Tibial nerve (tissue), 4 donors: ENCODE measurements around the gene ZFC3H1. TPM values are rescaled to one million over a fixed set of nuclear protein-coding genes. Genes with fewer than 3 reads are reported as not detected.

ENCODE experiments used
- DNase-seq, 2 donors: peaks; one replicate each; pipeline ENCODE4 v3.0.0-alpha.2; 2019; ENCODE audit warnings: low spot score in 2 of 2
- H3K27ac ChIP-seq, 4 donors: fragments of 200-600 bp; sonication (generic) in 3 of 4; one replicate each; pipeline ENCODE4 v1.5.1; 2017 to 2019; ENCODE audit warnings: mild to moderate bottlenecking in 1 of 4
- H3K27me3 ChIP-seq, 2 donors: fragments of 200-600 bp; sonication (generic) in 1 of 2; one replicate each; pipeline versions ENCODE4 v1.5.1 to v1.6.0; 2017 to 2019
- H3K36me3 ChIP-seq, 3 donors: fragments of 200-600 bp; sonication (generic); one replicate each; pipeline ENCODE4 v1.5.1; 2018 to 2019
- H3K4me1 ChIP-seq, 4 donors: fragments of 200-600 bp; sonication (generic) in 3 of 4; one replicate each; pipeline ENCODE4 v1.5.1; 2017 to 2019
- H3K4me3 ChIP-seq, 4 donors: fragments of 200-600 bp; sonication (generic) in 3 of 4; one replicate each; pipeline ENCODE4 v1.5.1; 2017 to 2019; ENCODE audit warnings: mild to moderate bottlenecking in 1 of 4, moderate library complexity in 1 of 4
- H3K9me3 ChIP-seq, 4 donors: fragments of 200-600 bp; sonication (generic) in 3 of 4; one replicate each; pipeline ENCODE4 v1.5.1; 2017 to 2019
- EP300 ChIP-seq, 2 donors: sonication (generic); formaldehyde crosslinking; IDR thresholded peaks; one replicate each; pipeline ENCODE4 v1.6.1; 2017; ENCODE audit warnings: antibody characterized with exemption in 2 of 2, mild to moderate bottlenecking in 1 of 2
- POLR2A ChIP-seq, 2 donors: fragments of 450-650 bp; IDR thresholded peaks; one replicate each; pipeline ENCODE4 v1.6.1; 2017; ENCODE audit warnings: antibody characterized with exemption in 2 of 2, mild to moderate bottlenecking in 2 of 2, moderate library complexity in 2 of 2
- WGBS, 2 donors: methylation state at CpG; one replicate each; pipeline ENCODE4 v1.1.5; 2018; 5-methylcytosine and 5-hydroxymethylcytosine counted together
- total RNA-seq, 4 donors: library from RNA; depleted of rRNA; stranded (reverse); fragments of >200 nt; gene quantifications; one replicate each; pipeline ENCODE4 v1.1.0, GENCODE V29; 2016
- TF ChIP-seq, protein P1 (sequence below), 5 experiments: fragments of 200-600 bp in 3 of 5; fragments of 450-650 bp in 2 of 5; sonication (generic) in 3 of 5; IDR thresholded peaks; one replicate each; pipeline ENCODE4 v1.5.1; 2016 to 2019; ENCODE audit warnings: antibody characterized with exemption in 5 of 5, mild to moderate bottlenecking in 3 of 5, moderate library complexity in 2 of 5

ZFC3H1 gene
- total RNA-seq, 4 donors from 2014 or later: 47.1 to 95.3 (median 79.8) TPM

DNA sequence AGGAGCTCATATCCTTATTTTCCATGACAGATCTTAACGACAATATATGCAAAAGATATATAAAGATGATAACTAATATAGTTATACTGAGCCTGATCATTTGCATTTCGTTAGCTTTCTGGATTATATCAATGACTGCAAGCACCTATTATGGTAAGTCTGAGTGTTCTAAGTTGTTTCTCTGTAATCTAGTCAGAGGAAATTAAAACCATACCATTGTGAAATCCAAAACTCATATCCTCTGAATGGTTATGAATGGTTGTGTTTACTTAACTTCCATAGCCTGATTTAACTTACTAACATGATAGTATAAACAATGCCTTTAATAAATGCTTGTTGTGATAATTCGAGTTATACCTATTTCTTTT lies 23.0 kb upstream of the ZFC3H1 start:
- H3K9me3 ChIP-seq: no peaks in the 10 kb centered on the region
- no peaks in the 10 kb centered on the region for H3K27me3 ChIP-seq
- H3K4me3 ChIP-seq: peak overlapping the region; percentile 51 to 97 (median 72)
- peak overlapping the region; percentile 74 to 88 (median 84) for H3K27ac ChIP-seq
- 15 to 16% methylated on average over 3 of the region's 3 CpGs for whole genome bisulfite sequencing, 2 donors
- TF ChIP-seq EP300 (IDR thresholded peaks at IDR 0.05) (no peak), POLR2A (IDR thresholded peaks at IDR 0.05) (no peak)
- TF ChIP-seq, protein P1, sequence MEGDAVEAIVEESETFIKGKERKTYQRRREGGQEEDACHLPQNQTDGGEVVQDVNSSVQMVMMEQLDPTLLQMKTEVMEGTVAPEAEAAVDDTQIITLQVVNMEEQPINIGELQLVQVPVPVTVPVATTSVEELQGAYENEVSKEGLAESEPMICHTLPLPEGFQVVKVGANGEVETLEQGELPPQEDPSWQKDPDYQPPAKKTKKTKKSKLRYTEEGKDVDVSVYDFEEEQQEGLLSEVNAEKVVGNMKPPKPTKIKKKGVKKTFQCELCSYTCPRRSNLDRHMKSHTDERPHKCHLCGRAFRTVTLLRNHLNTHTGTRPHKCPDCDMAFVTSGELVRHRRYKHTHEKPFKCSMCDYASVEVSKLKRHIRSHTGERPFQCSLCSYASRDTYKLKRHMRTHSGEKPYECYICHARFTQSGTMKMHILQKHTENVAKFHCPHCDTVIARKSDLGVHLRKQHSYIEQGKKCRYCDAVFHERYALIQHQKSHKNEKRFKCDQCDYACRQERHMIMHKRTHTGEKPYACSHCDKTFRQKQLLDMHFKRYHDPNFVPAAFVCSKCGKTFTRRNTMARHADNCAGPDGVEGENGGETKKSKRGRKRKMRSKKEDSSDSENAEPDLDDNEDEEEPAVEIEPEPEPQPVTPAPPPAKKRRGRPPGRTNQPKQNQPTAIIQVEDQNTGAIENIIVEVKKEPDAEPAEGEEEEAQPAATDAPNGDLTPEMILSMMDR (IDR thresholded peaks at IDR 0.05): no peak
- no peak for DNase-seq
- peaks cover 0 to 43% (median 17%) of the 10 kb centered on the region in 4 donors for H3K4me1 ChIP-seq
- no peaks in the 10 kb centered on the region for H3K36me3 ChIP-seq

DNA sequence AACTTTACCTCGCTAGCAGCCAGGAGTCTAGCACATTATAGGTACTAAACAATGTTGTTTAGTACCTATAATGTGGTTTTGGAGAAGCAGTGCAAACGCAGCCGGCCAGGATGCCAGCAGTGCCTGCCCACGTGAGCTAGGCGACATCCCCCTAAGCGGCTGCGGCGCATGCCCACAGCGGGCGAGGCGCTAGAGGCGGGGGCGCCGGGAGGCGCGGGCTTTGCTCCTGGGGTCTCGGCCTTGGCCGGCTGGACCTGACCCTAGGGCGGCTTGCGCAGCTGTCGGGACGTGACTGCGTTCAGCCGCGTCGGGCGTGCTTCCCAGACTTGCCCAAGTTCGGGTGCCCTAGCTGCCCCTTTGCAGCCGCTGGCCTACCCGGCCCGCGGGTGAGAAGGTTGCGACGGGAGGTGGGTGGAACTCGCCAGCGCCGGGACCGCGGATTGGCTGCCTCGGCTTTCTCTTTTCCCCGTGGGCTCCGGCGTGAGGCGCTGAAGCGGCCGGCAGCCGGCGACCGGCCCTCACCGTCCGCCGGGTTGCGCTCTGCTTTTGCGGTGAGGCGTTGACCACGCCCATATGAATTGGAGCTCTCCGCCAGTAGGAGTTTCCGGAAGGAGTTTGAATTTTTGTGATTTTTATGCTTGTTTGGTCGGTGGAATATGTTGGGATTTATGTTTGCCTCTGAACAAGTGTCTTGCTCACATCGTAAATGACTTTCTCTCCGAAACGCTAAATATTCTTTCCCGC lies 22.4 kb upstream of the ZFC3H1 start, which contains the start of gene TMEM19:
Gene TMEM19, plus strand, starts transcription at position 169 of the 744 bp plus-strand sequence. CDS start 599 bp downstream, outside the sequence.
- 1% methylated on average over 36 to 39 of the region's 63 CpGs for WGBS, 2 donors
- Histone ChIP-seq H3K27me3 (no peaks in the 10 kb centered on the region), H3K27ac (peak within 1 kb of the TSS; percentile 74 to 88 (median 84)), H3K36me3 (no peaks in the 10 kb centered on the region), H3K4me3 (peak within 1 kb of the TSS; percentile 51 to 97 (median 72)), H3K9me3 (no peaks in the 10 kb centered on the region), H3K4me1 (peaks cover 0 to 43% (median 17%) of the 10 kb centered on the region in 4 donors)
- TF ChIP-seq, protein P1 (IDR thresholded peaks at IDR 0.05): peak in 4 of 5 experiments; percentile 7 to 47 (median 26)
- TF ChIP-seq POLR2A (IDR thresholded peaks at IDR 0.05) (peak; percentile 15 to 69), EP300 (IDR thresholded peaks at IDR 0.05) (peak; percentile 8 to 90)
- peak; percentile 73 to 74 for DNase-seq

DNA sequence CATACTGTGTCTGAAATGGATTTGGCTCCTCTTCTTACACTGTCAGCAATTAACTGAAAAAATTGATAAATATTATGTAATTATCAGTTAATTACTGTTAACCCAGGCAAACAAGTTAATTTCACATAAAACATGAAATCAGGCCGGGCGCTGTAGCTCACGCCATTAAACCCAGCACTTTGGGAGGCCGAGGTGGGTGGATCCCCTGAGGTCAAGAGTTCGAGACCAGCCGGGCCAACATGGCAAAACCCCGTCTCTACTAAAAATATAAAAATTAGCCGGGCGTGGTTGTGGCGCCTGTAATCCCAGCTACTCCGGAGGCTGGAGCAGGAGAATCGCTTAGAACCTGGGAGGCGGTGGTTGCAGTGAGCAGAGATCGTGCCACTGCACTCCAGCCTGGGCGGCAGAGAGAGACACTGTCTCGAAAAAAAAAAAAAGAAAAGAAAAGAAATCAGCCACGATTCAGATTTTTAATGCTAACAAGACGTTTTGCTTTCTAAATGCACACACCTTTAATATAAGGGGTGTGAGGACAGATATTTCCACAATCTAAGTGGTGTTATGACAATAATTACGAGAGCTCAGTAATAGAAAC lies 21.8 kb upstream of the ZFC3H1 start:
- TF ChIP-seq POLR2A (IDR thresholded peaks at IDR 0.05) (no peak), EP300 (IDR thresholded peaks at IDR 0.05) (no peak)
- TF ChIP-seq, protein P1 (IDR thresholded peaks at IDR 0.05): no peak
- peaks cover 0 to 43% (median 14%) of the 10 kb centered on the region in 4 donors for H3K4me1 ChIP-seq
- DNase-seq: no peak
- no peaks in the 10 kb centered on the region for H3K36me3 ChIP-seq
- no peaks in the 10 kb centered on the region for H3K27me3 ChIP-seq
- peak overlapping the region; percentile 74 to 88 (median 84) for H3K27ac ChIP-seq
- no peaks in the 10 kb centered on the region for H3K9me3 ChIP-seq
- WGBS, 2 donors: 31 to 34% methylated on average over 19 of the region's 19 CpGs
- H3K4me3 ChIP-seq: peak overlapping the region; percentile 51 to 97 (median 72)

DNA sequence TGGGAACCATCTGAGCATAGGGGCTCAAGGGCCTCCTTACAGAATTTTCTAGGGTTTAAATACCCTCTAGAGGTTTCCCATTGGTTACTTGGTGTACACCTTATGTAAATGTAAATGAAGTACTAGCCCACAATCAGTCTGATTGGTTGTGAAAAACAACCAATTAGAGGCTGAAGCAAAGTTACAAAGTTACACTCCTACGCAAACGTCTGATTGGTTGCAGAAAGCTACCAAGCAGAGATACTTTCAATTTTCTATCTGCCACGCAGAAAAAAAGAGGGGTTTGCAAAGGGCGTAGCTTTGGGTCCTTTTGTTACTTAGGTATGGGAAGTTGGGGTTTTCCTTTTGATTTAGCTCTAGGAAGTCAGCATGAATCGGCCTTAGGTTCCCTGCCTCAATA lies 20.4 kb upstream of the ZFC3H1 start:
- Histone ChIP-seq H3K36me3 (no peaks in the 10 kb centered on the region), H3K4me3 (peak overlapping the region in 1 of 4 donors; percentile 14), H3K27ac (no peak overlapping the region), H3K4me1 (peaks cover 0 to 38% (median 14%) of the 10 kb centered on the region in 4 donors), H3K27me3 (no peaks in the 10 kb centered on the region), H3K9me3 (no peaks in the 10 kb centered on the region)
- DNase-seq: no peak
- 52 to 56% methylated on average over 5 of the region's 5 CpGs for WGBS, 2 donors
- TF ChIP-seq, protein P1 (IDR thresholded peaks at IDR 0.05): no peak
- no peak for TF ChIP-seq EP300 (IDR thresholded peaks at IDR 0.05)
- no peak for TF ChIP-seq POLR2A (IDR thresholded peaks at IDR 0.05)

DNA sequence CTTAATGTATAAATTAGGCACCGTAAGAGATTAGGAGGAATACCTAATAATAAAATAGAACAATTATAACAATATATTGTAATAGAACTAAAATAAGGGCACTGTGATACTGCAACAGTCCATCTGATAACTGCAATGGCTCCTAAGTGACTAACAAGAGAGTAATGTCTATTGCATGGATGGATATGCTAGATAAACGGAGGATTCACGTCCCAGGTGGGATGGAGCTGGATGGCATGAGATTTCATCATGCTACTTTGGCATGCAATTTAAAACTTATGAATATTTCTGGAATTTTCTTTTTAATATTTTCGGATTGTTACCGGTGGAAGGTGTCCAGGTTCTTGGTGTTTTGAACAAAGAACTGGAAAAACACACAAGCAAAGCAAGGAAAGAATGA lies 20.0 kb upstream of the ZFC3H1 start:
- H3K36me3 ChIP-seq: no peaks in the 10 kb centered on the region
- no peak overlapping the region for H3K4me3 ChIP-seq
- 88 to 90% methylated on average over 5 of the region's 5 CpGs for WGBS, 2 donors
- H3K4me1 ChIP-seq: peaks cover 0 to 34% (median 12%) of the 10 kb centered on the region in 4 donors
- no peak for DNase-seq
- no peak for TF ChIP-seq POLR2A (IDR thresholded peaks at IDR 0.05)
- TF ChIP-seq, protein P1 (IDR thresholded peaks at IDR 0.05): no peak
- H3K27me3 ChIP-seq: no peaks in the 10 kb centered on the region
- H3K27ac ChIP-seq: no peak overlapping the region
- no peaks in the 10 kb centered on the region for H3K9me3 ChIP-seq
